Stomach (tissue), 19 donors: ENCODE results near the gene STAMBPL1. TPM values are rescaled to one million over a fixed set of nuclear protein-coding genes. Genes with fewer than 3 reads are reported as not detected.

ENCODE experiments used
- DNase-seq, 2 donors: peaks; one replicate each; pipeline versions ENCODE4 v3.0.0 to v3.0.0-alpha.2; 2013 to 2019
- H3K27ac ChIP-seq, 5 donors: fragments of 200-600 bp in 4 of 5; sonication (generic) in 4 of 5; one replicate each; pipeline ENCODE4 v1.5.1; 2013 to 2019; ENCODE audit warnings: mild to moderate bottlenecking in 1 of 5, moderate library complexity in 1 of 5
- H3K27me3 ChIP-seq, 3 donors: fragments of 200-600 bp; sonication (generic); one replicate each; pipeline ENCODE4 v1.5.1; 2017 to 2019; ENCODE audit warnings: mixed run types in 1 of 3
- H3K36me3 ChIP-seq, 4 donors: fragments of 200-600 bp; sonication (generic); 1 replicate in 3 of 4; 2 replicates in 1 of 4; pipeline ENCODE4 v1.5.1; 2016 to 2019
- H3K4me1 ChIP-seq, 4 donors: fragments of 200-600 bp; sonication (generic); one replicate each; pipeline ENCODE4 v1.5.1; 2016 to 2019
- H3K4me3 ChIP-seq, 4 donors: fragments of 200-600 bp; sonication (generic) in 3 of 4; one replicate each; pipeline ENCODE4 v1.5.1; 2016 to 2019; ENCODE audit warnings: mild to moderate bottlenecking in 1 of 4
- H3K9me3 ChIP-seq, 4 donors: fragments of 200-600 bp; sonication (generic); one replicate each; pipeline ENCODE4 v1.5.1; 2016 to 2019
- EP300 ChIP-seq: sonication (generic); formaldehyde crosslinking; IDR thresholded peaks from one replicate; pipeline ENCODE4 v1.6.1; 2017; ENCODE audit warnings: antibody characterized with exemption
- POLR2A ChIP-seq, 4 donors: fragments of 450-650 bp; IDR thresholded peaks; one replicate each; pipeline ENCODE4 v1.6.1; 2016; ENCODE audit warnings: antibody characterized with exemption in 4 of 4, control low read depth in 2 of 4, mild to moderate bottlenecking in 1 of 4, moderate library complexity in 1 of 4
- POLR2AphosphoS5 ChIP-seq, 3 donors: sonication (generic); formaldehyde crosslinking; IDR thresholded peaks; one replicate each; pipeline ENCODE4 v1.6.1; 2016; ENCODE audit warnings: antibody characterized with exemption in 3 of 3
- WGBS, 5 donors: extraction: QIAGEN DNeasy Blood & Tissue Kit in 3 of 5; methylation state at CpG; one replicate each; pipeline versions ENCODE4 v1.1.5 to v1.1.7; 2013 to 2018; 5-methylcytosine and 5-hydroxymethylcytosine counted together
- intact Hi-C: fragments of 100-400 bp; cut with DNase I; formaldehyde crosslinking; loops from one replicate; pipeline ENCODE4 v1.15.1; 2023; ENCODE audit warnings: low total_unique reads
- long read RNA-seq, 10 donors: transcript quantifications; one replicate each; lab custom pipeline, GENCODE V29; 2026
- polyA plus RNA-seq, 3 donors: library from polyadenylated mRNA; stranded (reverse); fragments of 200-250 nt; gene quantifications; one replicate each; pipeline ENCODE4 v1.2.3, GENCODE V29; 2013
- total RNA-seq, 5 donors: library from RNA; depleted of rRNA; stranded (reverse); fragments of >200 nt; gene quantifications; one replicate each; pipeline versions ENCODE4 v1.1.0 to v1.2.3, GENCODE V29; 2014 to 2016
- TF ChIP-seq, protein P1 (sequence below), 7 experiments: fragments of 450-650 bp in 4 of 7; fragments of 200-600 bp in 3 of 7; sonication (generic) in 3 of 7; IDR thresholded peaks; one replicate each; pipeline ENCODE4 v1.5.1; 2016 to 2019; ENCODE audit warnings: antibody characterized with exemption in 7 of 7, control low read depth in 2 of 7, mild to moderate bottlenecking in 1 of 7
- donor health status: healthy with polysubstance abuse.
- donor health status: Bipolar disorder and iron deficiency.
- donor health status: healthy.

STAMBPL1 gene
- 10 to 100 TPM in 3 of 5 donors, 1 to 10 TPM in 2; 6.7 to 40.8 (median 10.7) TPM for total RNA-seq
- polyA plus RNA-seq, result 1 to 10 TPM; 3.2 to 7.4 (median 5.2) TPM
- long read RNA-seq, donor 1, partial matches to known transcripts, result 2,699 of 2,718 reads
- long read RNA-seq, donor 1, other reads (novel, unspliced or antisense), result 17 of 2,718 reads
- long read RNA-seq, donor 2, transcript STAMBPL1-203 (11 exons, 2,532 nt), result major isoform, 5 of 3,307 reads
- long read RNA-seq, donor 2, partial matches to known transcripts, result 1,853 of 3,307 reads
- long read RNA-seq, donor 2, other reads (novel, unspliced or antisense), result 1,447 of 3,307 reads
- long read RNA-seq, donor 3, partial matches to known transcripts, result 1,056 of 1,395 reads
- long read RNA-seq, donor 3, other reads (novel, unspliced or antisense), result 338 of 1,395 reads
- long read RNA-seq, donor 4, partial matches to known transcripts, result 416 of 618 reads
- long read RNA-seq, donor 4, other reads (novel, unspliced or antisense), result 202 of 618 reads
- long read RNA-seq, donor 5, partial matches to known transcripts, result 1,584 of 1,620 reads
- long read RNA-seq, donor 5, other reads (novel, unspliced or antisense), result 32 of 1,620 reads
- long read RNA-seq, donor 6, transcript STAMBPL1-203 (11 exons, 2,532 nt), result major isoform, 5 of 4,296 reads
- long read RNA-seq, donor 6, partial matches to known transcripts, result 4,226 of 4,296 reads
- long read RNA-seq, donor 6, other reads (novel, unspliced or antisense), result 61 of 4,296 reads
- long read RNA-seq, donor 7, transcript STAMBPL1-203 (11 exons, 2,532 nt), result major isoform, 5 of 5,388 reads
- long read RNA-seq, donor 7, partial matches to known transcripts, result 5,194 of 5,388 reads
- long read RNA-seq, donor 7, other reads (novel, unspliced or antisense), result 188 of 5,388 reads
- long read RNA-seq, donor 8, partial matches to known transcripts, result 0 of 6 reads
- long read RNA-seq, donor 8, other reads (novel, unspliced or antisense), result 0 of 6 reads
- long read RNA-seq, donor 9, partial matches to known transcripts, result 2,137 of 2,614 reads
- long read RNA-seq, donor 9, other reads (novel, unspliced or antisense), result 475 of 2,614 reads
- long read RNA-seq, donor 10, partial matches to known transcripts, result 924 of 1,222 reads
- long read RNA-seq, donor 10, other reads (novel, unspliced or antisense), result 296 of 1,222 reads

DNA sequence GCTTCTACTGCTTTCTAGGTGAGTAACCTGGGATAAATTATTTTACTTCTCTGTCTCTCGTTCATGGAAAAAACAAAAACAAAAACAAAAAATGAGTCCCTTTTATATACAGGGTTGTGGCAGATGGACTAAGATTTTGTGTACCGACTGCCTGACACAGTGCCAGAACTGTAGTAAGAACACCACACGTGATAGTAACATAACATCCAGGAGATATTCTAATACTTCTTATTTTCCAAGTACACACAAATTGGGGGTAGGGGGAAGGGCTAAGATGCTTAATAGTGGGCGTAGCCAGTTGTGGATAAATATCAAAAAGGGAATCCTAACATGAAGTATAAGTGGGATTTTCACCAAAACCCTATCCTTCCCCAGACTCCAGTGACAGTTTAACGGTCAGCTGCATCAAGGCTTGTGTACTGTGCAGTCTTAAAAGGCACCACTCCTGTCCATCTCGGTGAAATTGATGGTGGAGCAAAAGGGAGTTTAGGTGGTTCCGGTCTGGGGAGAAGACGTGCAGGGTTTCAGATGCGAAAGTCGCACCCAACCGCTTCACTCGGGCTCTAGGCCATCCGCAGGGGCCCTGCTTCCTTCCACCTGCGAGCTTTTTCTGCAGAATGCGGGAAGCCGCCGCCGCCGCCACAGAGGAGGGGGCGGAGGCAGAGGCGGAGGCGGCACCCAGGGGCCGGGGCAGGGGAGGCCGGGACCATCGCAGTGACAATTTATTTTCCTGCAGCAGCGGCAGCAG lies at the start of gene STAMBPL1:
TSS of gene STAMBPL1 (plus strand) at position 712 of the 748 bp plus-strand sequence. CDS start 21,464 bp downstream, outside the sequence.
- Histone ChIP-seq H3K27ac (peak within 1 kb of the TSS; percentile 93 to 98 (median 95)), H3K27me3 (no peaks in the 10 kb centered on the region), H3K4me1 (peaks cover 13 to 52% (median 26%) of the 10 kb centered on the region in 4 donors), H3K36me3 (no peaks in the 10 kb centered on the region), H3K9me3 (no peaks in the 10 kb centered on the region), H3K4me3 (peak within 1 kb of the TSS; percentile 62 to 95 (median 71))
- DNase-seq, result peak; percentile 41 to 61
- 2 to 5% (median 3%) methylated on average over 24 to 26 of the region's 26 CpGs for WGBS, 5 donors
- intact Hi-C loops, result loop anchor here (10.0 kb wide), 1 partner anchor 45 kb away; no protein-coding TSS in a partner anchor
- TF ChIP-seq POLR2AphosphoS5 (IDR thresholded peaks at IDR 0.05) (peak in 1 of 3 donors; percentile 6), POLR2A (IDR thresholded peaks at IDR 0.05) (no peak)

DNA sequence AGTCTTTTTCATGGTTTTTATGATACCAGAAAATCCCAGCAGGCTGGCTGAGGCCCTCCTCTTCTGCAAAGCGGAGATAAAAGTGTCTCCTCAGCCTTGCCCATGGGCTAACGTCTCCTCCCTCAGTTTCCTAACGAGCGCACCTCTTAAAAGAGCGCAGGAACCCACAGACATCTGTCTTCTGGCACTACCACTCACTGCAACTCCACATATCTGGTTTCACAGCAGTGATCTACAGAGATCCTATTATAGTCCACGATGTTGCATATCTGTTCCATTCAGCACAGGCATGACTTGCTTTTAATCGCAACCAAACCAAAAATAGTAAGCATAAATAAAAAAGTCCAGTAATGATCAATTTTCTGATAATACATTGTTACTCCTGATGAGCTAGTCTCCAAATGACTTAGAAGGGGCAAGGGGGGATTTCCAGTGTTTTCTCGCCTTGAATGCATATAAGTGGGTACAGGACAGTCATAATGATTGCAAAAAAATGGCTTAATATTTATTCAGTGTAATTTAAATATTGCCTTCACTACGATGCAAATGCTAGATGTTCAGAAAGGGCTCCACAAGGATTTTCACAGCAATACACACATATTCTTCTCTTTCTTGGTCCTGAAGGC lies 49.3 kb upstream of the STAMBPL1 start:
- Histone ChIP-seq H3K27ac (no peak overlapping the region), H3K36me3 (peaks cover 0 to 54% (median 17%) of the 10 kb centered on the region in 4 donors), H3K4me3 (no peak overlapping the region), H3K9me3 (no peaks in the 10 kb centered on the region), H3K27me3 (no peaks in the 10 kb centered on the region), H3K4me1 (peaks cover 0 to 37% (median 16%) of the 10 kb centered on the region in 4 donors)
- TF ChIP-seq POLR2A (IDR thresholded peaks at IDR 0.05), result no peak
- no peak for TF ChIP-seq EP300
- TF ChIP-seq, protein P1, sequence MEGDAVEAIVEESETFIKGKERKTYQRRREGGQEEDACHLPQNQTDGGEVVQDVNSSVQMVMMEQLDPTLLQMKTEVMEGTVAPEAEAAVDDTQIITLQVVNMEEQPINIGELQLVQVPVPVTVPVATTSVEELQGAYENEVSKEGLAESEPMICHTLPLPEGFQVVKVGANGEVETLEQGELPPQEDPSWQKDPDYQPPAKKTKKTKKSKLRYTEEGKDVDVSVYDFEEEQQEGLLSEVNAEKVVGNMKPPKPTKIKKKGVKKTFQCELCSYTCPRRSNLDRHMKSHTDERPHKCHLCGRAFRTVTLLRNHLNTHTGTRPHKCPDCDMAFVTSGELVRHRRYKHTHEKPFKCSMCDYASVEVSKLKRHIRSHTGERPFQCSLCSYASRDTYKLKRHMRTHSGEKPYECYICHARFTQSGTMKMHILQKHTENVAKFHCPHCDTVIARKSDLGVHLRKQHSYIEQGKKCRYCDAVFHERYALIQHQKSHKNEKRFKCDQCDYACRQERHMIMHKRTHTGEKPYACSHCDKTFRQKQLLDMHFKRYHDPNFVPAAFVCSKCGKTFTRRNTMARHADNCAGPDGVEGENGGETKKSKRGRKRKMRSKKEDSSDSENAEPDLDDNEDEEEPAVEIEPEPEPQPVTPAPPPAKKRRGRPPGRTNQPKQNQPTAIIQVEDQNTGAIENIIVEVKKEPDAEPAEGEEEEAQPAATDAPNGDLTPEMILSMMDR (IDR thresholded peaks at IDR 0.05), result no peak
- no peak for TF ChIP-seq POLR2AphosphoS5 (IDR thresholded peaks at IDR 0.05)
- WGBS, 5 donors, result 81 to 87% (median 82%) methylated on average over 9 of the region's 9 CpGs
- DNase-seq, result no peak
- intact Hi-C loops, result loop anchor here (10.0 kb wide), 1 partner anchor 54 kb away; the partner anchor contains the start of gene STAMBPL1

DNA sequence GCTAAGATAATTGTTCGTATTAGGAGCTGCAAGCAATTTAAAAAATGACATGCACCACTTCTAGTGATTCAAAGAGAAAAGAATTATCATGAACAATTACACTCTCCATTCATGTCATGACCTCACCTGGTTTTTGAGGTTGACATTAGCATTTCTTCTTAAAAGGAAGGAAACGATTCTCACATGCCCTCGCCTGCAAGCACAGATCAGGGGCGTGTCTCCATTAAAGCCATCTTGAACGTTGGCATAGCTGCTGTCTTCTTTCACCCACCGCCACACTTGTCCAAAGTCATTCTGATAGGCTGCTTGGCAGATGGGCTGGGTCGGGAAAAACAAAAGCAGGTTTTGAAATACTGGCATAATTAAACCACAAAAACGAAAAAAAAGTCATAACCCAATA lies 48.3 kb upstream of the STAMBPL1 start:
- H3K36me3 ChIP-seq, result peaks cover 0 to 44% (median 14%) of the 10 kb centered on the region in 4 donors
- H3K4me1 ChIP-seq, result peaks cover 0 to 47% (median 23%) of the 10 kb centered on the region in 4 donors
- intact Hi-C loops, result loop anchor here (10.0 kb wide), 1 partner anchor 53 kb away; the partner anchor contains the start of gene STAMBPL1
- H3K27me3 ChIP-seq, result no peaks in the 10 kb centered on the region
- H3K27ac ChIP-seq, result no peak overlapping the region
- TF ChIP-seq, protein P1 (IDR thresholded peaks at IDR 0.05), result no peak
- TF ChIP-seq POLR2A (IDR thresholded peaks at IDR 0.05) (no peak), POLR2AphosphoS5 (IDR thresholded peaks at IDR 0.05) (no peak), EP300 (no peak)
- DNase-seq, result peak in 1 of 2 donors; percentile 46
- H3K4me3 ChIP-seq, result no peak overlapping the region
- H3K9me3 ChIP-seq, result no peaks in the 10 kb centered on the region
- 69 to 81% (median 78%) methylated on average over 8 of the region's 8 CpGs for WGBS, 5 donors

DNA sequence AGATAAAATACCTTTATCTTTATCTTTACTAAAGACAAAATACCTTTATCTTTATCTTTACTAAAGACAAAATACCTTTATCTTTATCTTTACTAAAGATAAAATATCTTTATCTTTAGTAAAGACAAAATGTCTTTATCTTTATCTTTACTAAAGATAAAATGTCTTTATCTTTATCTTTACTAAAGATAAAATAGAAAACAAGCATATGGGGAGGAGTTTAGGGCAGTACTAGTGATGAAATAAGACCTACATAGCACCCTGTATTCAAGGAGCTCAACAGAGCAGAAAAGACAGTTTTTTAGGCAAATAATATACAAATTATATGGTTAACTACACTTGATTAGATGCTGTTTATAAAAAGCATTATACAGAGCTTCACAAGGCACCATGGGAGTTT lies 47.7 kb upstream of the STAMBPL1 start:
- H3K9me3 ChIP-seq, result no peaks in the 10 kb centered on the region
- intact Hi-C loops, result loop anchor here (10.0 kb wide), 1 partner anchor 52 kb away; the partner anchor contains the start of gene STAMBPL1
- DNase-seq, result no peak
- H3K4me1 ChIP-seq, result peaks cover 0 to 53% (median 23%) of the 10 kb centered on the region in 4 donors
- H3K36me3 ChIP-seq, result peaks cover 0 to 39% (median 9%) of the 10 kb centered on the region in 4 donors
- TF ChIP-seq POLR2AphosphoS5 (IDR thresholded peaks at IDR 0.05) (no peak), POLR2A (IDR thresholded peaks at IDR 0.05) (no peak), EP300 (no peak)
- TF ChIP-seq, protein P1 (IDR thresholded peaks at IDR 0.05), result no peak
- H3K4me3 ChIP-seq, result no peak overlapping the region
- no peak overlapping the region for H3K27ac ChIP-seq
- H3K27me3 ChIP-seq, result no peaks in the 10 kb centered on the region
